ENCODE measurements around the gene PI4K2A. TPM values are rescaled to one million over a fixed set of nuclear protein-coding genes. Genes with fewer than 3 reads are reported as not detected.

The PI4K2A gene
- total RNA-seq, 4 donors from 2014 or later = 16.1 to 18.5 (median 17.9) TPM

GRCh38 chr10:97597778-97598177, 42.7 kb upstream of the PI4K2A start:
- intact Hi-C loops (cut with DNase I; ENCODE audit: low total_unique reads) (no loop called here), in situ Hi-C loops (cut with MboI; ENCODE audit: low sequenced_read_pairs in 4 of 4) (no loop called here)
- H3K4me1 ChIP-seq = peaks cover 59 to 81% of the 10 kb centered on the region in 2 donors
- no peak overlapping the region for H3K4me3 ChIP-seq
- H3K9me3 ChIP-seq = no peaks in the 10 kb centered on the region
- no peaks in the 10 kb centered on the region for H3K27me3 ChIP-seq
- ATAC-seq = no peak
- no peak for TF ChIP-seq CTCF (IDR thresholded peaks at IDR 0.05 in 4 of 5, conservative IDR thresholded peaks at IDR 0.05 in 1 of 5)
- no peak for TF ChIP-seq POLR2A (IDR thresholded peaks at IDR 0.05)
- DNase-seq = no peak
- peak overlapping the region; percentile 88 to 94 (median 92) for H3K27ac ChIP-seq
- no peaks in the 10 kb centered on the region for H3K36me3 ChIP-seq

- Histone ChIP-seq H3K27me3 (no peaks in the 10 kb centered on the region), H3K9me3 (no peaks in the 10 kb centered on the region), H3K4me1 (peaks cover 60 to 77% of the 10 kb centered on the region in 2 donors), H3K36me3 (no peaks in the 10 kb centered on the region), H3K4me3 (no peak overlapping the region), H3K27ac (peak overlapping the region; percentile 88 to 94 (median 92))
- ATAC-seq (no peak), DNase-seq (no peak)
- intact Hi-C loops (cut with DNase I; ENCODE audit: low total_unique reads) (no loop called here), in situ Hi-C loops (cut with MboI; ENCODE audit: low sequenced_read_pairs in 4 of 4) (no loop called here)
- no peak for TF ChIP-seq CTCF (IDR thresholded peaks at IDR 0.05 in 4 of 5, conservative IDR thresholded peaks at IDR 0.05 in 1 of 5)
- TF ChIP-seq POLR2A (IDR thresholded peaks at IDR 0.05) = no peak
Measured at GRCh38 chr10:97598407-97599271, 41.8 kb upstream of the PI4K2A start.

- H3K4me1 ChIP-seq = peaks cover 60 to 77% of the 10 kb centered on the region in 2 donors
- intact Hi-C loops (cut with DNase I; ENCODE audit: low total_unique reads) (no loop called here), in situ Hi-C loops (cut with MboI; ENCODE audit: low sequenced_read_pairs in 4 of 4) (no loop called here)
- H3K27me3 ChIP-seq = no peaks in the 10 kb centered on the region
- H3K27ac ChIP-seq = peak overlapping the region; percentile 88 to 94 (median 92)
- no peak overlapping the region for H3K4me3 ChIP-seq
- ATAC-seq (no peak), DNase-seq (no peak)
- TF ChIP-seq CTCF (IDR thresholded peaks at IDR 0.05 in 4 of 5, conservative IDR thresholded peaks at IDR 0.05 in 1 of 5) (no peak), POLR2A (IDR thresholded peaks at IDR 0.05) (no peak)
- H3K36me3 ChIP-seq = no peaks in the 10 kb centered on the region
- H3K9me3 ChIP-seq = no peaks in the 10 kb centered on the region
Measured at GRCh38 chr10:97599272-97599619, 41.2 kb upstream of the PI4K2A start.

- H3K4me1 ChIP-seq = peaks cover 56 to 70% of the 10 kb centered on the region in 2 donors
- peak overlapping the region; percentile 88 to 94 (median 92) for H3K27ac ChIP-seq
- H3K27me3 ChIP-seq = no peaks in the 10 kb centered on the region
- in situ Hi-C loops (cut with MboI; ENCODE audit: low sequenced_read_pairs in 4 of 4) (no loop called here), intact Hi-C loops (cut with DNase I; ENCODE audit: low total_unique reads) (no loop called here)
- TF ChIP-seq CTCF (IDR thresholded peaks at IDR 0.05 in 4 of 5, conservative IDR thresholded peaks at IDR 0.05 in 1 of 5) (no peak), POLR2A (IDR thresholded peaks at IDR 0.05) (no peak)
- H3K9me3 ChIP-seq = no peaks in the 10 kb centered on the region
- ATAC-seq (no peak), DNase-seq (no peak)
- H3K36me3 ChIP-seq = no peaks in the 10 kb centered on the region
- H3K4me3 ChIP-seq = peak overlapping the region in 1 of 4 donors; percentile 41
Measured at GRCh38 chr10:97600616-97601015, 39.9 kb upstream of the PI4K2A start.

Measured in gastrocnemius medialis (tissue), 4 donors.